ENCODE results near the gene SNAI3. TPM values are rescaled to one million over a fixed set of nuclear protein-coding genes. Genes with fewer than 3 reads are reported as not detected.

SNAI3 gene
- polyA plus RNA-seq, 1 donor from 2014 or later = not detected

DNA sequence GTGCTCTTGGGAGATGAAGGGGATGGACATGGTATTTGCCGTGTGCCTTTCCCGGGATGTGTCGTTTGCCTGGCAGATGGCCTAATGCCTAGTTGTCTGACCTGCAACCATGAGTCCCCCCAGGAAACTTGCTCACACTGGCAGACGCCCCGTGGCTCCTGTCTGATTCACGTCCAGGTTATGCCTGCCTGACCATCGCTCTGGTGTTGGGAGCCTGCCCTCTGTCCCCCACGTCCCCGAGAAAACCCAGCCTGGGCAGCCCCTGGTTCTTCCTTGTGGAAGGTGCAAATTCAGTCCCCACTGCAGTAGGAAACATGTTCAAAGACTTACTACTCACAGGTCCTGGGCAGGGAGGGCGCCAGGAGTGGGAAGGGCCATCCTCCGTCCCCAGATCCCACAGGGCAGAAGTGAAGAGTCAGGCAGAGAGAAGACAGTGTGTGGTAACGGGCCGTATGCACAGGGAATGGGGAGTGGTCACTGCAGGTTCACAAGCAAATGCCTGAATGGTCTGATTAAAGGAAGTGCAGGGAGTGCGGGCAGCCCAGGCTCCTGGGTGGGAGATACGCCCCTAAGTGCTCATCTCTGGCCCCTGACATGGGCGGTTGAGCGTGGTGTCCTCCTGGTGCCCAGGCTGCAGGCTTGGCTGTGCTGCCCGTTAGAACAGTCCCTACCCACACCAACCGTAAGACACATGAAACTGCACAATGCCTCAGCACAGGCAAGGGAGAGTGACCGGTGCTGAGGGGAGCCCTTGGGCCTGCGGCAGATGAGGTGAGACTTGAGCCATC, 4.2 kb upstream of the SNAI3 start:
- no peak for TF ChIP-seq TAF1 (IDR thresholded peaks at IDR 0.05; ENCODE audit: low read depth)
- TF ChIP-seq EZH2 (IDR thresholded peaks at IDR 0.05; ENCODE audit: borderline replicate concordance, insufficient read depth, low read length, poor library complexity, severe bottlenecking) = no peak
- TF ChIP-seq RAD21 (conservative IDR thresholded peaks at IDR 0.05) = no peak
- no peak for TF ChIP-seq SMC3 (conservative IDR thresholded peaks at IDR 0.05; ENCODE audit: poor library complexity)
- TF ChIP-seq EP300 (conservative IDR thresholded peaks at IDR 0.05; ENCODE audit: poor library complexity, severe bottlenecking) = no peak
- no peak for TF ChIP-seq POLR2AphosphoS5 (IDR thresholded peaks at IDR 0.05)
- TF ChIP-seq, protein P1, sequence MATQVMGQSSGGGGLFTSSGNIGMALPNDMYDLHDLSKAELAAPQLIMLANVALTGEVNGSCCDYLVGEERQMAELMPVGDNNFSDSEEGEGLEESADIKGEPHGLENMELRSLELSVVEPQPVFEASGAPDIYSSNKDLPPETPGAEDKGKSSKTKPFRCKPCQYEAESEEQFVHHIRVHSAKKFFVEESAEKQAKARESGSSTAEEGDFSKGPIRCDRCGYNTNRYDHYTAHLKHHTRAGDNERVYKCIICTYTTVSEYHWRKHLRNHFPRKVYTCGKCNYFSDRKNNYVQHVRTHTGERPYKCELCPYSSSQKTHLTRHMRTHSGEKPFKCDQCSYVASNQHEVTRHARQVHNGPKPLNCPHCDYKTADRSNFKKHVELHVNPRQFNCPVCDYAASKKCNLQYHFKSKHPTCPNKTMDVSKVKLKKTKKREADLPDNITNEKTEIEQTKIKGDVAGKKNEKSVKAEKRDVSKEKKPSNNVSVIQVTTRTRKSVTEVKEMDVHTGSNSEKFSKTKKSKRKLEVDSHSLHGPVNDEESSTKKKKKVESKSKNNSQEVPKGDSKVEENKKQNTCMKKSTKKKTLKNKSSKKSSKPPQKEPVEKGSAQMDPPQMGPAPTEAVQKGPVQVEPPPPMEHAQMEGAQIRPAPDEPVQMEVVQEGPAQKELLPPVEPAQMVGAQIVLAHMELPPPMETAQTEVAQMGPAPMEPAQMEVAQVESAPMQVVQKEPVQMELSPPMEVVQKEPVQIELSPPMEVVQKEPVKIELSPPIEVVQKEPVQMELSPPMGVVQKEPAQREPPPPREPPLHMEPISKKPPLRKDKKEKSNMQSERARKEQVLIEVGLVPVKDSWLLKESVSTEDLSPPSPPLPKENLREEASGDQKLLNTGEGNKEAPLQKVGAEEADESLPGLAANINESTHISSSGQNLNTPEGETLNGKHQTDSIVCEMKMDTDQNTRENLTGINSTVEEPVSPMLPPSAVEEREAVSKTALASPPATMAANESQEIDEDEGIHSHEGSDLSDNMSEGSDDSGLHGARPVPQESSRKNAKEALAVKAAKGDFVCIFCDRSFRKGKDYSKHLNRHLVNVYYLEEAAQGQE (IDR thresholded peaks at IDR 0.05; ENCODE audit: borderline replicate concordance) = no peak
- TF ChIP-seq, protein P2, sequence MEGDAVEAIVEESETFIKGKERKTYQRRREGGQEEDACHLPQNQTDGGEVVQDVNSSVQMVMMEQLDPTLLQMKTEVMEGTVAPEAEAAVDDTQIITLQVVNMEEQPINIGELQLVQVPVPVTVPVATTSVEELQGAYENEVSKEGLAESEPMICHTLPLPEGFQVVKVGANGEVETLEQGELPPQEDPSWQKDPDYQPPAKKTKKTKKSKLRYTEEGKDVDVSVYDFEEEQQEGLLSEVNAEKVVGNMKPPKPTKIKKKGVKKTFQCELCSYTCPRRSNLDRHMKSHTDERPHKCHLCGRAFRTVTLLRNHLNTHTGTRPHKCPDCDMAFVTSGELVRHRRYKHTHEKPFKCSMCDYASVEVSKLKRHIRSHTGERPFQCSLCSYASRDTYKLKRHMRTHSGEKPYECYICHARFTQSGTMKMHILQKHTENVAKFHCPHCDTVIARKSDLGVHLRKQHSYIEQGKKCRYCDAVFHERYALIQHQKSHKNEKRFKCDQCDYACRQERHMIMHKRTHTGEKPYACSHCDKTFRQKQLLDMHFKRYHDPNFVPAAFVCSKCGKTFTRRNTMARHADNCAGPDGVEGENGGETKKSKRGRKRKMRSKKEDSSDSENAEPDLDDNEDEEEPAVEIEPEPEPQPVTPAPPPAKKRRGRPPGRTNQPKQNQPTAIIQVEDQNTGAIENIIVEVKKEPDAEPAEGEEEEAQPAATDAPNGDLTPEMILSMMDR (IDR thresholded peaks at IDR 0.05; ENCODE audit: poor library complexity, severe bottlenecking) = no peak
- TF ChIP-seq MXI1 (conservative IDR thresholded peaks at IDR 0.05; ENCODE audit: poor library complexity, severe bottlenecking) = no peak
- Histone ChIP-seq H3K27ac (ENCODE audit: low read length) (no peak overlapping the region), H3K9ac (ENCODE audit: low read length) (no peak overlapping the region), H4K20me1 (ENCODE audit: insufficient read depth) (no peaks in the 10 kb centered on the region), H3K9me2 (ENCODE audit: insufficient read depth, low read length) (no peaks in the 10 kb centered on the region), H3K4me3 (ENCODE audit: low read length) (no peak overlapping the region), H2AFZ (ENCODE audit: low read depth, low read length) (no peak overlapping the region), H3K4me2 (ENCODE audit: low read length) (no peak overlapping the region), H3F3A (ENCODE audit: insufficient read depth, low read length, poor library complexity, severe bottlenecking) (no peaks in the 10 kb centered on the region), H3K79me2 (replicated peaks; ENCODE audit: insufficient read depth, low read length) (no peaks in the 10 kb centered on the region), H3K36me3 (ENCODE audit: insufficient read depth, low read length) (no peaks in the 10 kb centered on the region), H3K27me3 (ENCODE audit: insufficient read depth, low read depth, low read length) (peaks cover 31% of the 10 kb centered on the region), H3K9me3 (ENCODE audit: low read length) (no peaks in the 10 kb centered on the region)

- Histone ChIP-seq H3K9me2 (ENCODE audit: insufficient read depth, low read length) (no peaks in the 10 kb centered on the region), H3K27me3 (ENCODE audit: insufficient read depth, low read depth, low read length) (peaks cover 45% of the 10 kb centered on the region), H2AFZ (ENCODE audit: low read depth, low read length) (no peak overlapping the region), H3K9me3 (ENCODE audit: low read length) (no peaks in the 10 kb centered on the region), H4K20me1 (ENCODE audit: insufficient read depth) (no peaks in the 10 kb centered on the region), H3K36me3 (ENCODE audit: insufficient read depth, low read length) (no peaks in the 10 kb centered on the region), H3K27ac (ENCODE audit: low read length) (no peak overlapping the region), H3K79me2 (replicated peaks; ENCODE audit: insufficient read depth, low read length) (no peaks in the 10 kb centered on the region), H3K9ac (ENCODE audit: low read length) (no peak overlapping the region), H3F3A (ENCODE audit: insufficient read depth, low read length, poor library complexity, severe bottlenecking) (no peaks in the 10 kb centered on the region), H3K4me3 (ENCODE audit: low read length) (no peak overlapping the region), H3K4me2 (ENCODE audit: low read length) (no peak overlapping the region)
- TF ChIP-seq TAF1 (IDR thresholded peaks at IDR 0.05; ENCODE audit: low read depth) (no peak), POLR2AphosphoS5 (IDR thresholded peaks at IDR 0.05) (no peak), EP300 (conservative IDR thresholded peaks at IDR 0.05; ENCODE audit: poor library complexity, severe bottlenecking) (no peak), EZH2 (IDR thresholded peaks at IDR 0.05; ENCODE audit: borderline replicate concordance, insufficient read depth, low read length, poor library complexity, severe bottlenecking) (no peak), RAD21 (conservative IDR thresholded peaks at IDR 0.05) (no peak)
- TF ChIP-seq, protein P2 (IDR thresholded peaks at IDR 0.05; ENCODE audit: poor library complexity, severe bottlenecking) = no peak
- TF ChIP-seq, protein P1 (IDR thresholded peaks at IDR 0.05; ENCODE audit: borderline replicate concordance) = no peak
Observed at GRCh38 chr16:88688013-88688778, 1.9 kb upstream of the SNAI3 start.
